ENCODE data around the gene HOXB6. TPM values are rescaled to one million over a fixed set of nuclear protein-coding genes. Genes with fewer than 3 reads are reported as not detected.

The HOXB6 gene
- total RNA-seq, 1 donor from 2014 or later, result 0.92 TPM

DNA sequence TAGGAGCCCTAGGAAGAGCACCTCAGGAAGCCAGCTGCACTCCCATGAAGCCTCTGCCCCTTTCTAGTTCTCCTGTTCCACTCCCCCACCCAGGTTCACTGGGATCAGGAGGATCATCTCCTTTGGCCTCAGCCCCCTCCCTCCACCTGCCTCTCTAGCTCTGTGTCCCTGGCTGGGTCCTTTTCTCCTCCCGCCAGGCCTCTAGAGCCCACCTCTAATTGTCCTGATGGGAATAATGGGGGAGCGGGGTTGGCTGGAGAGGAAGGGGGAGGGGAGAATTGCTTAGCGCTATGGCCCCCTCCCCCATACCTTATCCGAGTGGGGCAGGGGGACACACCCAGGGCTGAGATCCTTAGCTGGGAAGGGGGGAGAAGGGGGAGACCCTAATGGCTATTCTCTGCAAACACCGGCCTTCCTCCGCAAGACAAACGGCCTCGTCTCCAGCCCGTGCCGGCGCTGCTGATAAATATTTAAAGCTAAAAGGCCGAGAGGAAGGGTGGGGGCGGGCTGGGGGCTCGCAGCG, 5.0 kb upstream of the HOXB6 start:
- no peak for DNase-seq (ENCODE audit: low read depth, low spot score)

DNA sequence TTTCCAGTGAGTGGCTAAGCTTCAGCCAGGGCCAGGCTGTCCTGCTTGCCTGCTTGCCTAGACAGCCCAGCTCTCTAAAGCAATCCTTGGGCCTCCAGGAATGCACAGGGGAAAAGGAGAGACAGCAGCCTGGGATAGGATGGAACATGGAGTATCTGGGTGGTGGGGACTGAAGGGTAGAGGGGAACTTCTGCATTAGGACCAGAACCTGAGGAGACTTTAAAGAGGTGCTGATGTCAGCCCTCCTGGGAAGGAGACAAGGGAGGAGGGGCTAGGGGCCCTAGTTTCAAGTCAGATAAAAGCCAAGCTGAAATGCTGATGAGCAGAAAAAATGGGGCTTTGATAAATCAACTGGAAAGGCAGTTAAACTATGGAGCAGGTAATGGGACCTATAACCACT, 4.2 kb upstream of the HOXB6 start:
- no peak for DNase-seq (ENCODE audit: low read depth, low spot score)

- no peak for DNase-seq (ENCODE audit: low read depth, low spot score)
Measured at GRCh38 chr17:48608494-48608834, 3.7 kb upstream of the HOXB6 start.

DNA sequence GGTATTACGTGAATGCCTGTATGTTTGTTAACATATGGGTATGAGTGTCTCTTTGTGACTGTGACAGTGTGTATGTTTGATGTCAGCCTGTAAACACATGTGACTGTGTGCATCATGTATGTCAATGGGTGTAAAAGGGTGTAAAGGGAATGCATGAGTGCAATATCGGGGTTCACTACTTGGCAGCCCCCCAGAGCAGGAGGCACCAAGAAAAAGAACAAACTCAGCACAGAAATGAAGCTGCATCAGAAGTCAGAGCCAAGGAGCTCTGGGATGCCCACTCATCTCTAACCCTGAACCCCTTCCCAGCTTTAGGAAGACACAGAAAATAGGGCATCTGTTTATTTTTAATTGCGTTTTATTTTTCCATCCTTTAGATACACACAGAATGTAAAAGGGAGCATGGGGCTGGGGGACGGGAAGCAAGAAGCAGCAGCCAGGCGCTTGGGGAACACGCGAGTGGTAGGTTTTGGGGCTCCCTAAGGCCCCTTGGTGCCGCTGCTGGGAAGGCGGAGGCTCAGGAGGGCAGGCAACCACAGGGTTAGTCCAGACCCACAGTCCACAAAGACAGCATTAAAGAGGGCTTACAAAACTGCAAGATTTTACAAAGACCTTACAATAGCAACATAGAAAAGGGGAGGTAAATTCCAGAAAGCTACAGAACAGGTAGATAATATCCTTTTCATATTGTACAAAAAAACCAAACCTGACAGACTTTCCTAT, 2.3 kb upstream of the HOXB6 start:
- no peak for DNase-seq (ENCODE audit: low read depth, low spot score)

DNA sequence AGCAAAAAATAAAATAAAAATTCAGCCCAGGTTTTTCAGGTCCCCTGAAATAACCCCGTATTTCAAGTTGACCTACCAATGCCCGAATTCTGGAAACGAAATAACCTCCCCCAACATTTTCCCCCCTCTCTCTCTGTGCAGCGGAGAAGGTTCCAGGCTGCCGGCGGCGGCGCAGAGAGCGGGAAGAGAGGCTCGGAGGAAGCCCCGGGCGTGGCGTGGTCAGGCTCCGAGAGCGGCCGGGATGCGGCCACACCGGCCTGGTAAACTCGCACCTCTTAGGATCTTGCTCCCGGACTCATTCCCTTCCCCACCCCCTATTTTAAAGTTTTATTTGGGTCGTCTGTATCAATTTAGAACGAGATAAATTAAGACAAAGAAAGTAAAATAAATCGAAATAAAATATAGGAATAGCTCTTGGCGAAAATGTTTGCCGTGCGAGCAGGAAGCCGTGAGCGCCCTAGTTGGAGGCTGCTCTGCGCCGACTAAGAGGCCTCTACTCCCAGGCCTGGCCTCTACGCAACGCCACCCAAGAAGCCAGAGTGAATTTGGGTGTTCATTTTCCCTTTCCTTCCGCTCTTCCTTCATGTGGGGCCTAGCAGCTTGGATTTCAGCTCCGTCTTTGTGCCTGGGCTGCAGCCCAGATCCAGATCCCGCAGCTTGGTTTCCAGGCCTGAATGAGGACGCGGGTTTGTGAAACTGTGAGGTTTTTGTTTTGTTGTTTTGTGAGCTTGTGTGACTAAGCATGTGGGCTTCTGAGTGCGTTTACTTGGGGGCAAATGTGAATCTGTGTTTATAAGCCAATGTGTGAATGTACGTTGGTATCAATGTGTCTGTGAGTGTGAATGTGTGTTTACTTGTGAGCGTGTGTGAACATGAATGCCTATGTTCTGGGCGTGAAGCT, 1.5 kb upstream of the HOXB6 start:
- no peak for DNase-seq (ENCODE audit: low read depth, low spot score)

DNA sequence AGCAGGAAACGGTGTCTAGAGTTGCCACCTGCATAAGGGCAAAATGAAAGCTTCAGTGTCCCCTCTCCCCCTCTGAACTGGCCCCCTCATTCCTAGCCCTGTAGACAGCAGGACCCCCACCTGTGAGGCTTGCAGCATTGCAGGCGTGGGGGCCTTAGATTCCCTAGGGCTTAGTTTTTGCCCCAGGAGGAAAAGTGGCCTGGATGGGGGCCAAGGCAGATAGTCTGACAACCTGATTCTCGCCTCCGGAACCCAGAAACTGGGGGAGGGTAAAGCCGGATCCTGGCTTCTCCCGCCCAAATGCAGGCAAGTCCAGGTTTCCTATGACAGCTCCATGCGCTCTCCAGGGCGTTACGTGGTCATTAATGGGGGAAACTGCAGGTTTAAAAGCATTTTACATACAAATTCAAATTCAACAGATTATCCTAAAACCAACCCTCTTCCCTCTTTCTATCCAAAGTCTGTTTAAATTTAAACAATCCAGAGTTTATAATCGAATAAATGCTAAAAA, 678 bp upstream of the HOXB6 start:
- DNase-seq (ENCODE audit: low read depth, low spot score), result no peak

DNA sequence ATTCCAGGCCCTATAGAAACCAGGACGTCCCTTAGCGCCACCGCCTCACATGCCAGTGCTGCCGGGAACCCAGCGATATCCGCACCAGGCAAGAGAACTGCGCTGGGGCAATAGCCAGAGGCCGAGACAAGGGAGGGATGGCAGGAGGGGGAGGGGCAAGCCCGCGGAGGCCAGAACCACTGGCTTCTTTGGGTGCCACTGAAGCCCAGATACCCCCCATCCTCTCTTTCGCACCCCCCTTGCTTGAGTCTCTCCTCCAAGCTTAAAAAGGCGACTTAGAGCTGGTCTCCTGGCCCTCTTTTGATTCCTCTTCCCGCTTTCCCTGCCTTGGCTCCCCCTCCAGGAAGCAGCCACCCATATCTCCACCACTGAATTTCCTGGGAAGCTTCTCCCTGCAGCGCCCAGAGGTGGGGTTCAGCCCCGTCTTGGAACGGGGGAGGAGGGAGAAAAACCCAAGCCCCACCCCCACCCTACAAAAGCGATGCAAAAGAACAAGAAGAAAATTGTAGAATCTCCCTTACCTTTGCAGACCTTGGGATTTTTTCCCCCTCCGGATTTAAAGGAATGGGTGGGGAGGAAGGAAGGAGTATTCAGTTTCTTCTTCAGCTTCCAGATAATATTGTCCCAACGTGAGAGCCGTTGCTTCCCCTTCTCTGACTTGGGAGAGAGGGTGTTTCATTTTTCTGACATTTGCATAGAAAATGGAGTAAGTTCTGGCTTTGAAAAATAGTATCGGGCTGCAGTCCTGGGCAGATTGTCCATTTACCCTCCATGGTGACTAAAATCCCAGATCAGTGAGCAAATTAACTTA, 622 bp downstream of the HOXB6 start:
- DNase-seq (ENCODE audit: low read depth, low spot score), result no peak

DNA sequence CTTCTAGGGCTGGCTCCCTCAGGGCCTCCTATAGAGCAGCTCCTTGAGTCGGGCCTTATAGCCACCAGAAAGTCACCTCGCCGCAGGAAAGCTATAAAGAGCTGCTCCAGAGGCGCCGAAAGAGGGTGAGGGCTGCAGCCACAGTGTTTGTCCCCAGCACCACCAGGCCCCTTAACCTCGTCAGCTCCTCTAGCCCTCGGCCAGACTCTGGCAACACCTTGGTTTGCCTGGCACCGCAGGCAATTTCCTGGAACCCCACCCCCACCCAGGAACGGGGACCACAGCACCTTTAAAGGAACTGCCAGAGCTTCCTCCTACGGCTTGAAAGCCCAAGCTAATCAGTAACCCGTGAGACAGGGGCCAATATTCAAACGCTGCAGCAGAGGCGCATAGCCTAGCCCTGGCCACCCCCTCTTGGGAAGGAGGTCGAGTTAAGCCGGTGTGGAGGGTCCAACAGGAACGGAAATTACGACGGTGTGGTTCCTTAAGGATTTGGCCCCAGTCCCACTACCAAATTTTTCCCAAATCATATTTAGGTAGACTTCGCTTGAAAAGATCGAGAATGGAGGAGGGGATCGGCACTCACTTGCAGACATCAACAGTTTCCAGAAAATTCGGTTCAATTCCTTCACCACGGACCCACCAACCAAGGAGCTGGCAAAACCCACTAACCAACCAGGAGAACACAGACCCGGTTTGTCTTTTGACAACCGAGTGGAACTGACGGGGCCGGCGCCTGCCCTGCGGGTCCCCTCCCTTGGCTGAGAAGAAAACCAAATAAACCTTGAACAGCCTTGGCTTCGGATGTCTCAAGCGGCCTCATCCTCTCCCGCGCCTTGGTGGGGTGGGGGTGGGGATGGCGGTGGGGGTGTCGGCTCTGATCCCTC, 3.0 kb downstream of the HOXB6 start:
- DNase-seq (ENCODE audit: low read depth, low spot score), result no peak

DNA sequence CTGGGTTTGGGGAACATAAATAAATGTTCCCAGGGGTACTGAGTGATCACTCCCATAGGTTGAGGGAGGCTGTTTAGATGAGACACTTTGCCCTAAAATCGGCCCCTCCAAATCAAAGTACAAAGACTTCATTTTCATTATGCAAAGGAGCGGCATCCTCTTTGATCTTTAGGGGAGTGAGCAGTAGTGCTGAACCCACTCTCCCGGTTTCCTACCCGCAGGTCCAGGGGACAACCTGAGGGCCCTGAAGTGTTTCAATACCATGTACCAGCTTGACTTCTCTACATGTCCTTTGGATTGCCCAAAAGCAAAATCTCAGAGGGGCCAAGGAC, 3.6 kb downstream of the HOXB6 start:
- no peak for DNase-seq (ENCODE audit: low read depth, low spot score)

GRCh38 chr17:48600244-48601098, 4.3 kb downstream of the HOXB6 start:
- DNase-seq (ENCODE audit: low read depth, low spot score), result no peak

GRCh38 chr17:48599354-48599753, 5.4 kb downstream of the HOXB6 start:
- no peak for DNase-seq (ENCODE audit: low read depth, low spot score)

GRCh38 chr17:48598736-48599135, 6.0 kb downstream of the HOXB6 start:
- no peak for DNase-seq (ENCODE audit: low read depth, low spot score)

- no peak for DNase-seq (ENCODE audit: low read depth, low spot score)
Measured at GRCh38 chr17:48597778-48598631, 6.8 kb downstream of the HOXB6 start.

GRCh38 chr17:48597528-48597777, 7.3 kb downstream of the HOXB6 start:
- DNase-seq (ENCODE audit: low read depth, low spot score), result no peak

GRCh38 chr17:48596735-48597527, 7.9 kb downstream of the HOXB6 start:
- no peak for DNase-seq (ENCODE audit: low read depth, low spot score)

GRCh38 chr17:48596000-48596734, 8.6 kb downstream of the HOXB6 start:
- DNase-seq (ENCODE audit: low read depth, low spot score), result no peak

- DNase-seq (ENCODE audit: low read depth, low spot score), result no peak
Measured at GRCh38 chr17:48595278-48595999, 9.3 kb downstream of the HOXB6 start.

All from pulmonary artery endothelial cell (primary cell).